DND-41 (cell line): ENCODE results near the gene TNC.

Experiments
- ATAC-seq: fragments of 200-7000 bp; cut with Tn5 transposase; 3 replicates; pipeline ENCODE4 v1.9.1; 2021; ENCODE audit warnings: low read depth; ENCODE audit not compliant: insufficient read depth
- DNase-seq: peaks from one replicate; pipeline ENCODE4 v3.0.0-alpha.2; 2020
- H2AFZ ChIP-seq: 2 replicates; pipeline ENCODE4 v1.6.0; 2012; ENCODE audit warnings: low read depth, low read length
- H3K27ac ChIP-seq: 2 replicates; pipeline ENCODE4 v1.5.1; 2012; ENCODE audit warnings: low read length, inconsistent platforms
- H3K27me3 ChIP-seq: fragments of 200-600 bp; sonication (generic); 2 replicates; pipeline ENCODE4 v1.6.0; 2012; ENCODE audit warnings: low read length, mild to moderate bottlenecking, inconsistent platforms; ENCODE audit not compliant: insufficient read depth, poor library complexity
- H3K36me3 ChIP-seq: 2 replicates; pipeline ENCODE4 v1.5.1; 2012; ENCODE audit warnings: low read length, inconsistent platforms; ENCODE audit not compliant: insufficient read depth
- H3K4me1 ChIP-seq: 2 replicates; pipeline ENCODE4 v1.5.1; 2012; ENCODE audit warnings: mild to moderate bottlenecking, low read length; ENCODE audit not compliant: insufficient read depth
- H3K4me2 ChIP-seq: 2 replicates; pipeline ENCODE4 v1.6.0; 2012; ENCODE audit warnings: mild to moderate bottlenecking, moderate library complexity, low read length, inconsistent platforms; ENCODE audit not compliant: insufficient read depth
- H3K4me3 ChIP-seq, 2 experiments: fragments of 200-600 bp in 1 of 2; shearing (Covaris generic) in 1 of 2; 2 replicates each; pipeline ENCODE4 v1.5.1; 2012 to 2016; ENCODE audit warnings: inconsistent platforms in 2 of 2, low read length in 2 of 2, mild to moderate bottlenecking in 2 of 2, low read depth in 1 of 2, moderate library complexity in 1 of 2
- H3K79me2 ChIP-seq: 2 replicates; pipeline ENCODE4 v1.6.0; 2012; ENCODE audit warnings: low read length, inconsistent platforms; ENCODE audit not compliant: insufficient read depth
- H3K9ac ChIP-seq: 2 replicates; pipeline ENCODE4 v1.6.0; 2012; ENCODE audit warnings: low read depth, mild to moderate bottlenecking, inconsistent platforms, low read length, moderate library complexity
- H3K9me3 ChIP-seq: 2 replicates; pipeline ENCODE4 v1.5.1; 2012; ENCODE audit warnings: low read length, moderate library complexity, mild to moderate bottlenecking, inconsistent platforms; ENCODE audit not compliant: insufficient read depth, severe bottlenecking
- H4K20me1 ChIP-seq: 2 replicates; pipeline ENCODE4 v1.6.0; 2012; ENCODE audit warnings: low read length; ENCODE audit not compliant: insufficient read depth
- EZH2 ChIP-seq: IDR thresholded peaks from 3 replicates; pipeline ENCODE4 v1.6.1; 2012; ENCODE audit warnings: borderline replicate concordance, low read depth, mild to moderate bottlenecking, moderate library complexity, low read length, inconsistent platforms; ENCODE audit not compliant: severe bottlenecking
- TF ChIP-seq, protein P1 (sequence below): IDR thresholded peaks from 2 replicates; pipeline ENCODE4 v1.5.1; 2012; ENCODE audit warnings: borderline replicate concordance, low read length, moderate library complexity, mild to moderate bottlenecking; ENCODE audit not compliant: poor library complexity, severe bottlenecking; ENCODE audit errors: extremely low read depth

TNC gene

DNA sequence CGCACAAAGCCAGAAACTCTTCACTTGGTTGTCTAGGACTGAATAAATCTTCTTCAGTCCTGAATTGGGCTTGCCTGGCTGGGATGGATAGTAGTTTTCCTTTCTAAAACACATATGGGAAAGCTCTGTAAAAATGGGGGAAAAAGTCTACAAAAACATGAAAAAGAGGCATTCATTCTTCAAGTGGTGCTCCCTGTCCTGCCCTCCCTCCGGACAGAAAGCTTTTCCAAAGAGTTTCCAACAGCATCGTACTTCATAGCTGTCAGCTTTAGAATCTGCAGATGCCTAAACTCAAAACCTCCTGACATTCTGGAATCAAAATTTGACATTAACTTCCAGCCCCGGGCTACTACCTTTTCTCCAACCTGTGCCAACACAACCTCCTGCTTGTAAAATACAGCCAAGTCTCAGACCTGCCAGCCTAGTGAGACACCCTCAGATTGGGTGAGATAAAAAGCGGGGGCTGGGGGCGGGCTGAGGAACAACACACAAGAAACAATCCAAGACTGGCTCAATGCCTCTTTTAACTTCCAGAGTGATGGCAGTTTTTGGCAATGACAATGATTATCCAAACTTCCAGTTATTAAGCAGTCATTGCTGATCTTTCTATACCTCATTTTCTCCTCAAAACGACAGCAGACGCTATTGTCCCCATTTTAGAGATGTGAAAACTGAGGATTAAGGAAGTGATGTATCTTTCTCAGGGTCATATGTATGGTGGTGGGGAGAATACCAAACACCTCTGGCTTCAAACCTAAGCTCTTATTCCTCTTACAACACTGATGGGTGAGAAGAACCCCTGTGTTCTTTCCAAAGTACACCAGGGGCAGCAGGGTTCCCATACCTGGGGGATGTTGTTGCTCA is 1.3 kb downstream of the TNC start:
- Histone ChIP-seq H3K9ac (no peak overlapping the region), H3K27ac (no peak overlapping the region), H3K27me3 (peaks cover 9% of the 10 kb centered on the region)

DNA sequence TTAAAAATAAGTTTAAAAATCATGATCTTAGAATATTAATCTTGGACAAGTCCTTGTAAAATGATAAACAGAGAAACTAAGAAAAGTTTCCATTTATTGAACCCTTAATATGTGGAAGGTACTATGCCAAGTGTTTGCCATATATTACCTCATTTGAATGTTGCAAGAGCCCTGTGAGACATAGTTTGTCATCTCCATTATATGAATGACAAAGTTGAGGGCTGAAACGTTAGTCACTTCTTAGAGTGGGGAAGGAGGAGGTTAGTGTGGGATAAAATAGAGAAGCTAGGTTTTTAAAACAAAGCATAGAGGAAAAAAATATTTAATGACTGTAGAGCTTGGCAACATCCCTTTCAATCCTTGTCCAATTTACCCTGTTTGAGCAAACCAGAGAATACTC is 2.0 kb downstream of the TNC start:
- ATAC-seq (no peak), DNase-seq (no peak)
- Histone ChIP-seq H3K4me3 (no peak overlapping the region), H3K27me3 (peaks cover 9% of the 10 kb centered on the region), H3K9me3 (no peaks in the 10 kb centered on the region), H3K79me2 (no peaks in the 10 kb centered on the region), H3K9ac (no peak overlapping the region), H2AFZ (no peak overlapping the region), H4K20me1 (no peaks in the 10 kb centered on the region), H3K27ac (no peak overlapping the region), H3K36me3 (no peaks in the 10 kb centered on the region), H3K4me2 (no peak overlapping the region), H3K4me1 (no peaks in the 10 kb centered on the region)
- TF ChIP-seq, protein P1, sequence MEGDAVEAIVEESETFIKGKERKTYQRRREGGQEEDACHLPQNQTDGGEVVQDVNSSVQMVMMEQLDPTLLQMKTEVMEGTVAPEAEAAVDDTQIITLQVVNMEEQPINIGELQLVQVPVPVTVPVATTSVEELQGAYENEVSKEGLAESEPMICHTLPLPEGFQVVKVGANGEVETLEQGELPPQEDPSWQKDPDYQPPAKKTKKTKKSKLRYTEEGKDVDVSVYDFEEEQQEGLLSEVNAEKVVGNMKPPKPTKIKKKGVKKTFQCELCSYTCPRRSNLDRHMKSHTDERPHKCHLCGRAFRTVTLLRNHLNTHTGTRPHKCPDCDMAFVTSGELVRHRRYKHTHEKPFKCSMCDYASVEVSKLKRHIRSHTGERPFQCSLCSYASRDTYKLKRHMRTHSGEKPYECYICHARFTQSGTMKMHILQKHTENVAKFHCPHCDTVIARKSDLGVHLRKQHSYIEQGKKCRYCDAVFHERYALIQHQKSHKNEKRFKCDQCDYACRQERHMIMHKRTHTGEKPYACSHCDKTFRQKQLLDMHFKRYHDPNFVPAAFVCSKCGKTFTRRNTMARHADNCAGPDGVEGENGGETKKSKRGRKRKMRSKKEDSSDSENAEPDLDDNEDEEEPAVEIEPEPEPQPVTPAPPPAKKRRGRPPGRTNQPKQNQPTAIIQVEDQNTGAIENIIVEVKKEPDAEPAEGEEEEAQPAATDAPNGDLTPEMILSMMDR, result no peak
- TF ChIP-seq EZH2, result no peak

More for the DNA sequence above, 1.3 kb downstream of the TNC start:
- Histone ChIP-seq H2AFZ (no peak overlapping the region), H3K9me3 (no peaks in the 10 kb centered on the region), H3K36me3 (no peaks in the 10 kb centered on the region), H4K20me1 (no peaks in the 10 kb centered on the region), H3K4me3 (no peak overlapping the region), H3K4me2 (no peak overlapping the region), H3K79me2 (no peaks in the 10 kb centered on the region), H3K4me1 (no peaks in the 10 kb centered on the region)
- ATAC-seq (no peak), DNase-seq (no peak)
- TF ChIP-seq EZH2, result no peak
- TF ChIP-seq, protein P1, result no peak

DNA sequence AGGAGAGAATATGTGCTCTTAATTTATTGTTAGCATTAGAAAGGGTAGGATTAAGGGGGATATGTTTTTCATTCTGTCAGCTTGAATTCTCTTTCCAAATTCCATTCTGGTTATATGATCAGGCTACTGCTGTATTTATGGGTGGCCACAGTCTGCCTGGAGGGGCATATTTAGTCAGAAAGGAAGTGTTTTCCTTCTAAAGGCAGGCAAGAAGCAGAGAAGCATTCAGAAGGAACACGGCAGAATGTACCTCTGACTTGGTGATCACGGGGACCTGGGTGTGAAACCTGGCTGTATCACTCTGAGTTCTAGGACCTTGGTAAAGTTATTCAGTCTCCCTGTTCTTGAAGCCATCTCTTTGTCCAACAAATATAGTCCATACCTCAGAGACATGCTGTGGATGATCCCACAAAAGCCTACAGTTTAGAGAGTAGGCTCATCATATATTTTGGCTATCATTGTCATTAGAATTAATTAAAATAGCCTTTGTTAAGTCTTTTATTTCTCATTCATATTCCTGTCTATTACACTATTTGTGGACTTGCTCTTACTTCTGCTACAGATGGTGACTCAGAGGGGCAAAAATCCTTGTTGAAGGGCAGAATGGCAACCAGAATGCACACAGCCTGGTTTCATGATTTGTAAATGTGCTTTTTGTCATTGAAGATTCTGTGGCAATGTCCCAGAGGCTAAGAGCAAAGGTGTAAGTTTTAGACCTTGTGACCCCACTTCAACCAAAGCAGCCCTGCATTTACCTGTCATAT is 2.7 kb downstream of the TNC start:
- no peaks in the 10 kb centered on the region for H3K4me1 ChIP-seq
- H3K27ac ChIP-seq, result no peak overlapping the region
- no peak overlapping the region for H3K4me3 ChIP-seq
- ATAC-seq, result no peak
- DNase-seq, result no peak
- TF ChIP-seq, protein P1, result no peak
- TF ChIP-seq EZH2, result no peak
- no peak overlapping the region for H3K9ac ChIP-seq
- H3K79me2 ChIP-seq, result no peaks in the 10 kb centered on the region
- no peak overlapping the region for H3K4me2 ChIP-seq
- peaks cover 9% of the 10 kb centered on the region for H3K27me3 ChIP-seq
- no peaks in the 10 kb centered on the region for H4K20me1 ChIP-seq
- no peaks in the 10 kb centered on the region for H3K9me3 ChIP-seq
- H3K36me3 ChIP-seq, result no peaks in the 10 kb centered on the region
- no peak overlapping the region for H2AFZ ChIP-seq
